ENCODE data around the gene MPZL1.
A peak's percentile ranks its signal among the peaks of the same experiment; 100 is the strongest.

Gene MPZL1

GRCh38 chr1:167751676-167752075, 29.9 kb downstream of the MPZL1 start:
- DNase-seq (ENCODE audit: low spot score): no peak

- DNase-seq (ENCODE audit: low spot score): peak; percentile 20
These were observed 30.6 kb downstream of the MPZL1 start for GRCh38 chr1:167752219-167752985.

- DNase-seq (ENCODE audit: low spot score): no peak
These were observed 33.9 kb downstream of the MPZL1 start for GRCh38 chr1:167755654-167756053.

GRCh38 chr1:167756730-167757405, 35.1 kb downstream of the MPZL1 start:
- no peak for DNase-seq (ENCODE audit: low spot score)

GRCh38 chr1:167757433-167758309, 35.9 kb downstream of the MPZL1 start:
- no peak for DNase-seq (ENCODE audit: low spot score)

- no peak for DNase-seq (ENCODE audit: low spot score)
These were observed 39.6 kb downstream of the MPZL1 start for GRCh38 chr1:167761400-167761799.

GRCh38 chr1:167762061-167762746, 40.4 kb downstream of the MPZL1 start:
- no peak for DNase-seq (ENCODE audit: low spot score)

- DNase-seq (ENCODE audit: low spot score): no peak
These were observed 41.9 kb downstream of the MPZL1 start for GRCh38 chr1:167763525-167764220.

- DNase-seq (ENCODE audit: low spot score): no peak
These were observed 42.9 kb downstream of the MPZL1 start for GRCh38 chr1:167764458-167765330.

GRCh38 chr1:167765496-167765895, 43.7 kb downstream of the MPZL1 start:
- no peak for DNase-seq (ENCODE audit: low spot score)

- no peak for DNase-seq (ENCODE audit: low spot score)
These were observed 44.8 kb downstream of the MPZL1 start for GRCh38 chr1:167766538-167766937.

GRCh38 chr1:167767761-167768160, 46.0 kb downstream of the MPZL1 start:
- no peak for DNase-seq (ENCODE audit: low spot score)

- no peak for DNase-seq (ENCODE audit: low spot score)
These were observed 48.3 kb downstream of the MPZL1 start for GRCh38 chr1:167770127-167770526.

- DNase-seq (ENCODE audit: low spot score): no peak
These were observed 50.7 kb downstream of the MPZL1 start for GRCh38 chr1:167772436-167772835.

GRCh38 chr1:167773516-167773915, 51.7 kb downstream of the MPZL1 start:
- no peak for DNase-seq (ENCODE audit: low spot score)

GRCh38 chr1:167774710-167775109, 52.9 kb downstream of the MPZL1 start:
- no peak for DNase-seq (ENCODE audit: low spot score)

GRCh38 chr1:167775178-167775577, 53.4 kb downstream of the MPZL1 start:
- no peak for DNase-seq (ENCODE audit: low spot score)

- peak; percentile 43 for DNase-seq (ENCODE audit: low spot score)
These were observed 54.4 kb downstream of the MPZL1 start for GRCh38 chr1:167776151-167776550.

- DNase-seq (ENCODE audit: low spot score): no peak
These were observed 55.0 kb downstream of the MPZL1 start for GRCh38 chr1:167776616-167777268.

GRCh38 chr1:167777269-167777650, 55.5 kb downstream of the MPZL1 start:
- DNase-seq (ENCODE audit: low spot score): no peak
